ENCODE data around the gene FBXL19.

FBXL19 gene

DNA sequence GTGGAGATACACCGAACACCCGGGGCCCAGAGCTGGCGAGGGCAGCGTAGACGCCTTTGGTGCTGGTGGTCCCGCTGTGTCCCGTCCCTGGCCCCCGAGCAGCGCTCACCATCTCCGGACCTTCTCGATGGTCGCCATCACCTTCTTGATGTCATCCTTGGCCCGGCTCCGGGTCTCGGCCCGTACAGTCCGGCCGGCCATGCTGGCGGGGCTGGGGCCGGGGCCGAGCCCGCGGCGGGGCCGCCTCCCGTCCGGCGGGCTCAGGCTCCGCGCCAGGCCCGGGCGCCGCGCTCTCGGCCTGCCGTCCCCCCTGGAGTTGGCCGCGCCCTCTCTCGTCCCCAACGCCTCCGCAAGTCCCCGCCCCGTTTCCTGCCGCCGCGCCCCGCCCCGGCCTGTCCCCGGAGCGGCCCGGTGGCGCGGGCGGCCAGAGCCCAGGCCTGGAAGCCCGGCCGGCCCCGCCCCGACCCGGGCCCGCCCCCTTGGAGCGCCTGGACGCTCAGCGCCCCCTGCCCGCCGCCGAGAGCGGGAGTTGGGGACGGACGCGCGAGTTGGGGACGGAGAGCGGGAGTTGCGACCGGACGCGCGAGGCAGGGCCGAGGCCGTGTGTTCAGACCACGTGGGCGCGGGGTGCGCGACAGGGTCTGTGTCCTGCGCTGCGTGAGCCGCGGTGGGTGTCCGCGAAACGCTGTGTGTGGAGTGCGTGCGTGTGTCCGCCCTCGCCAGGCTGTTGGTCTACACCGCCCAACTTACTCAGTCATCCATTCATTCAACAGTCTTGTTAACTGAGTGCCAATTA, 29.4 kb upstream of the FBXL19 start, which contains the start of gene BCL7C (continued):
- TF ChIP-seq ZNF324 (tag by site-specific recombination; IDR thresholded peaks at IDR 0.05) (0 out of 2 replicates have a peak, but pooled peaks have one; percentile 80), ZNF138 (tag by site-specific recombination; IDR thresholded peaks at IDR 0.05; ENCODE audit: borderline replicate concordance) (no peak), ZNF223 (tag by site-specific recombination; IDR thresholded peaks at IDR 0.05) (no peak), ZNF433 (tag by site-specific recombination; IDR thresholded peaks at IDR 0.05; ENCODE audit: low read depth) (no peak), ZNF146 (tag by site-specific recombination; IDR thresholded peaks at IDR 0.05) (no peak; the same call in 1 of the 2 replicates), YY1 (tag by site-specific recombination; IDR thresholded peaks at IDR 0.05) (peak; percentile 60; the same call in 1 of the 2 replicates), ZNF571 (tag by site-specific recombination; IDR thresholded peaks at IDR 0.05) (no peak), TRIM28 (IDR thresholded peaks at IDR 0.05; ENCODE audit: borderline replicate concordance, low read length) (no peak), ZNF169 (tag by site-specific recombination; IDR thresholded peaks at IDR 0.05) (no peak), ZNF37A (tag by site-specific recombination; IDR thresholded peaks at IDR 0.05) (no peak), ZNF664 (tag by site-specific recombination; IDR thresholded peaks at IDR 0.05) (no peak), ZEB2 (tag by site-specific recombination; IDR thresholded peaks at IDR 0.05) (peak; percentile 77), ZBTB1 (tag by site-specific recombination; IDR thresholded peaks at IDR 0.05) (no peak), ZNF792 (tag by site-specific recombination; IDR thresholded peaks at IDR 0.05) (peak; percentile 45; the same call in 1 of the 2 replicates), ZNF510 (tag by site-specific recombination; IDR thresholded peaks at IDR 0.05; ENCODE audit: insufficient replicate concordance) (no peak), ZNF248 (tag by site-specific recombination; IDR thresholded peaks at IDR 0.05) (no peak), ZNF16 (tag by site-specific recombination; IDR thresholded peaks at IDR 0.05; ENCODE audit: low read depth) (no peak), ZNF132 (tag by site-specific recombination; IDR thresholded peaks at IDR 0.05; ENCODE audit: borderline replicate concordance) (no peak), ZNF670 (tag by site-specific recombination; IDR thresholded peaks at IDR 0.05; ENCODE audit: low read depth) (no peak), ZNF560 (tag by site-specific recombination; IDR thresholded peaks at IDR 0.05; ENCODE audit: borderline replicate concordance) (no peak), REPIN1 (tag by site-specific recombination; IDR thresholded peaks at IDR 0.05; ENCODE audit: low read depth) (peak; percentile 63; the same call in 1 of the 2 replicates), ZNF157 (tag by site-specific recombination; IDR thresholded peaks at IDR 0.05) (no peak), ZFP69B (tag by site-specific recombination; IDR thresholded peaks at IDR 0.05) (peak; percentile 65), ZNF133 (tag by site-specific recombination; IDR thresholded peaks at IDR 0.05) (no peak)
- TF ChIP-seq, protein P1, sequence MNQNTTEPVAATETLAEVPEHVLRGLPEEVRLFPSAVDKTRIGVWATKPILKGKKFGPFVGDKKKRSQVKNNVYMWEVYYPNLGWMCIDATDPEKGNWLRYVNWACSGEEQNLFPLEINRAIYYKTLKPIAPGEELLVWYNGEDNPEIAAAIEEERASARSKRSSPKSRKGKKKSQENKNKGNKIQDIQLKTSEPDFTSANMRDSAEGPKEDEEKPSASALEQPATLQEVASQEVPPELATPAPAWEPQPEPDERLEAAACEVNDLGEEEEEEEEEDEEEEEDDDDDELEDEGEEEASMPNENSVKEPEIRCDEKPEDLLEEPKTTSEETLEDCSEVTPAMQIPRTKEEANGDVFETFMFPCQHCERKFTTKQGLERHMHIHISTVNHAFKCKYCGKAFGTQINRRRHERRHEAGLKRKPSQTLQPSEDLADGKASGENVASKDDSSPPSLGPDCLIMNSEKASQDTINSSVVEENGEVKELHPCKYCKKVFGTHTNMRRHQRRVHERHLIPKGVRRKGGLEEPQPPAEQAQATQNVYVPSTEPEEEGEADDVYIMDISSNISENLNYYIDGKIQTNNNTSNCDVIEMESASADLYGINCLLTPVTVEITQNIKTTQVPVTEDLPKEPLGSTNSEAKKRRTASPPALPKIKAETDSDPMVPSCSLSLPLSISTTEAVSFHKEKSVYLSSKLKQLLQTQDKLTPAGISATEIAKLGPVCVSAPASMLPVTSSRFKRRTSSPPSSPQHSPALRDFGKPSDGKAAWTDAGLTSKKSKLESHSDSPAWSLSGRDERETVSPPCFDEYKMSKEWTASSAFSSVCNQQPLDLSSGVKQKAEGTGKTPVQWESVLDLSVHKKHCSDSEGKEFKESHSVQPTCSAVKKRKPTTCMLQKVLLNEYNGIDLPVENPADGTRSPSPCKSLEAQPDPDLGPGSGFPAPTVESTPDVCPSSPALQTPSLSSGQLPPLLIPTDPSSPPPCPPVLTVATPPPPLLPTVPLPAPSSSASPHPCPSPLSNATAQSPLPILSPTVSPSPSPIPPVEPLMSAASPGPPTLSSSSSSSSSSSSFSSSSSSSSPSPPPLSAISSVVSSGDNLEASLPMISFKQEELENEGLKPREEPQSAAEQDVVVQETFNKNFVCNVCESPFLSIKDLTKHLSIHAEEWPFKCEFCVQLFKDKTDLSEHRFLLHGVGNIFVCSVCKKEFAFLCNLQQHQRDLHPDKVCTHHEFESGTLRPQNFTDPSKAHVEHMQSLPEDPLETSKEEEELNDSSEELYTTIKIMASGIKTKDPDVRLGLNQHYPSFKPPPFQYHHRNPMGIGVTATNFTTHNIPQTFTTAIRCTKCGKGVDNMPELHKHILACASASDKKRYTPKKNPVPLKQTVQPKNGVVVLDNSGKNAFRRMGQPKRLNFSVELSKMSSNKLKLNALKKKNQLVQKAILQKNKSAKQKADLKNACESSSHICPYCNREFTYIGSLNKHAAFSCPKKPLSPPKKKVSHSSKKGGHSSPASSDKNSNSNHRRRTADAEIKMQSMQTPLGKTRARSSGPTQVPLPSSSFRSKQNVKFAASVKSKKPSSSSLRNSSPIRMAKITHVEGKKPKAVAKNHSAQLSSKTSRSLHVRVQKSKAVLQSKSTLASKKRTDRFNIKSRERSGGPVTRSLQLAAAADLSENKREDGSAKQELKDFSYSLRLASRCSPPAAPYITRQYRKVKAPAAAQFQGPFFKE (tag by site-specific recombination; IDR thresholded peaks at IDR 0.05; ENCODE audit: borderline replicate concordance): no peak
- TF ChIP-seq, protein P2, sequence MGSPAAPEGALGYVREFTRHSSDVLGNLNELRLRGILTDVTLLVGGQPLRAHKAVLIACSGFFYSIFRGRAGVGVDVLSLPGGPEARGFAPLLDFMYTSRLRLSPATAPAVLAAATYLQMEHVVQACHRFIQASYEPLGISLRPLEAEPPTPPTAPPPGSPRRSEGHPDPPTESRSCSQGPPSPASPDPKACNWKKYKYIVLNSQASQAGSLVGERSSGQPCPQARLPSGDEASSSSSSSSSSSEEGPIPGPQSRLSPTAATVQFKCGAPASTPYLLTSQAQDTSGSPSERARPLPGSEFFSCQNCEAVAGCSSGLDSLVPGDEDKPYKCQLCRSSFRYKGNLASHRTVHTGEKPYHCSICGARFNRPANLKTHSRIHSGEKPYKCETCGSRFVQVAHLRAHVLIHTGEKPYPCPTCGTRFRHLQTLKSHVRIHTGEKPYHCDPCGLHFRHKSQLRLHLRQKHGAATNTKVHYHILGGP (tag by site-specific recombination; IDR thresholded peaks at IDR 0.05): no peak
- TF ChIP-seq, protein P3, sequence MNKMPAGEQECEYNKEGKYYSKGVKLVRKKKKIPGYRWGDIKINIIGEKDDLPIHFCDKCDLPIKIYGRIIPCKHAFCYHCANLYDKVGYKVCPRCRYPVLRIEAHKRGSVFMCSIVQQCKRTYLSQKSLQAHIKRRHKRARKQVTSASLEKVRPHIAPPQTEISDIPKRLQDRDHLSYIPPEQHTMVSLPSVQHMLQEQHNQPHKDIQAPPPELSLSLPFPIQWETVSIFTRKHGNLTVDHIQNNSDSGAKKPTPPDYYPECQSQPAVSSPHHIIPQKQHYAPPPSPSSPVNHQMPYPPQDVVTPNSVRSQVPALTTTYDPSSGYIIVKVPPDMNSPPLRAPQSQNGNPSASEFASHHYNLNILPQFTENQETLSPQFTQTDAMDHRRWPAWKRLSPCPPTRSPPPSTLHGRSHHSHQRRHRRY (tag by site-specific recombination; IDR thresholded peaks at IDR 0.05): no peak
- TF ChIP-seq, protein P4, sequence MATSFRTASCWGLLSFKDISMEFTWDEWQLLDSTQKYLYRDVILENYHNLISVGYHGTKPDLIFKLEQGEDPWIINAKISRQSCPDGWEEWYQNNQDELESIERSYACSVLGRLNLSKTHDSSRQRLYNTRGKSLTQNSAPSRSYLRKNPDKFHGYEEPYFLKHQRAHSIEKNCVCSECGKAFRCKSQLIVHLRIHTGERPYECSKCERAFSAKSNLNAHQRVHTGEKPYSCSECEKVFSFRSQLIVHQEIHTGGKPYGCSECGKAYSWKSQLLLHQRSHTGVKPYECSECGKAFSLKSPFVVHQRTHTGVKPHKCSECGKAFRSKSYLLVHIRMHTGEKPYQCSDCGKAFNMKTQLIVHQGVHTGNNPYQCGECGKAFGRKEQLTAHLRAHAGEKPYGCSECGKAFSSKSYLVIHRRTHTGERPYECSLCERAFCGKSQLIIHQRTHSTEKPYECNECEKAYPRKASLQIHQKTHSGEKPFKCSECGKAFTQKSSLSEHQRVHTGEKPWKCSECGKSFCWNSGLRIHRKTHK (tag by site-specific recombination; IDR thresholded peaks at IDR 0.05): no peak
